ENCODE results near the gene ITIH2.
"Not testable (repeated sequence)": the region's sequence is repeated elsewhere in the genome, so short reads cannot be mapped to it uniquely, and the experiment has no call there.

The ITIH2 gene

DNA sequence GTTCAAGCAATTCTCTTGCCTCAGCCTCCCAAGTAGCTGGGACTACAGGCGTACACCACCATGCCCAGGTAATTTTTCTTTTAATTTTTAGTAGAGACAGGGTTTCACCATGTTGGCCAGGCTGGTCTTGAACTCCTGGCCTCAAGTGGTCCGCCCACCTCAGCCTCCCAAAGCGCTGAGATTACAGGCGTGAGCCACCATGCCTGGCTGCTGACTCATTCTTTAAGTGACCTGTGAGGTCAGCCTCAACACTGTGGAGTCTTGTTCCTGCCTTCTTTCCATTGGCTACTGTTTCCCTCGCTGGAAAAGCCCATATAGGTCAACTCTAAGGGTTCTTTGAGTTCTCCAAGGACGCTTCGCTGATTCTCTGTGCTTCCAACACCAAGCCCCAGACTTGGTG, 45.5 kb downstream of the ITIH2 start:
- not testable (repeated sequence) for DNase-seq

DNA sequence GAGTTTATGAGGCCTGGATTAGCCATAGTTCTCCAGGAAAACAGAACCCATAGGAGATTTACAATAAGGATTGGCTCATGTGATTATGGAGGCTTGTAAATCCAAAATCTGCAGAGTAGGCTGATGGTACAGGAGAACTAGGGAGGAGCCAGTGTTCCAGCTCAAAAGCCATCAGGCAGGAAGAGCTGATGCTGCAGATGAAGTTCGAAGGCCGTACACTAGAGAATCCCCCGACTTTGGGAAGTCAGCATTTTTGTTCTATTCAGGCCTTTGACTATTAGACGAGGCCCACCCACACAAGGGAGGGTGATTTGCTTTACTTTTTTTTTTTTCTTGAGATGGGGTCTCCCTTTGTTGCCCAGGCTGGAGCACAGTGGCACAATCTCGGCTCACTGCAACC, 47.1 kb downstream of the ITIH2 start:
- DNase-seq = no peak

DNA sequence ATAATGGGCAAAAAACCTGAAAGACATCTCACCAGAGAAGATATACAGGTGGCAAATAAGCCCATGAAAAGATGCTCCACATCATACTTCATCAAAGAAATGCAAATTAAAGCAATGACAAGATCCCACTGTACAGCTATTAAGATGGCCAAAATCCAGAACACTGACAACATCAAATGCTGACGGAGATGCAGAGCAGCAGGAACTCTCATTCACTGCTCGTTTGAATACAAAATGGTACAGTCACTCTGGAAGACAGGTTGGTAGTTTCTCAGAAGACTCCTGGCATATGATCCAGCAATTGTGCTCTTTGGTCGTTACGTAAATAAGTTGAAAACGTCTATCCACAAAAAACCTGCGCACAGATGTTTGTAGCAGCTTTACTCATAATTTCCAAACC, 49.1 kb downstream of the ITIH2 start:
- no peak for DNase-seq

DNA sequence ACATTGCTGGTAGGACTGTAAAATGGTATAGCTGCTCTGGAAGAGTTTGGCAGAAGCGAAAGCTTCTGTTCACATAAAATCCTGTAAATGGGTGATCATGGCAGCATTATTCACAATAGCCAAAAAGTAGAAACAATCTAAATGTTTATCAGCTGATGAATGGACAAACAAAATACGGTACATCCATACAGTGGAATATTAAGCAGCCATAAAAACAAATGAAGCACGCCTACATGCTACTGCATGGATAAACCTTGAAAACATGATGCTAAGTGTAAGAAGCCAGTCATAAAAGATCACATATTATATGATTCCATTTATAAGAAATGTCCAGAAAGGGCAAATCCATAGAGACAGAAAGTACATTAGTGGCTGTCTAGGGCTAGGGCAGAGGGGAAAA, 52.0 kb downstream of the ITIH2 start:
- DNase-seq = no peak

DNA sequence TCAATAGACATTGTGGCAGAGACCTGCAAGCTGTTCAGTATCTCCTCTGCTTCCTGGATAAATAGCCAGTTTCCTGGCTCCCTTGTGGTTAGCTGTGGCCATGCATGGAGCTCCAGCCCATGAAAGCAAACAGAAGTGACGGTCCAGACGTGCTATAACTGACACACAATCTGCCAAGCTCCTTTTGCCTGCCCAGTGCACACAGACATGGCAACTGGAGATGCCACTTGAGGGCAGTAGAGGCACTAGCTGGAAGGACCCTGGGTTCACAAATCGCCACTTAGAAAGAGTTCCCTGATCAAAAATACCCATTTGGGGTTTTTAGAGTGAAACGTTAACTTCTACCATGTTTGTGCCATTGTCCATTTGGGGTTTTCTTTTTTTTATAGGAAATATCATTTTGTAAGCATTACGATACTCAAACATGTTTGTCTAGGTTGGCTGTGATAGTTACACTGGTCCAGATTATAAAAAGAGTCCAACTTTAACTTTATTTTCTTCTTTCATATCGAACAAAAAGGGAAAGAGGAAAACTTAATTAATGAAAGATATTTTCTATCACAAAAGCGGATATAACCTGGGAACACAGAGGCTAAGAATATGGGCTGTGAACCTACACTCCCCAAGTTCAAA, 53.4 kb downstream of the ITIH2 start:
- peak; percentile 84 to 92 for DNase-seq

DNA sequence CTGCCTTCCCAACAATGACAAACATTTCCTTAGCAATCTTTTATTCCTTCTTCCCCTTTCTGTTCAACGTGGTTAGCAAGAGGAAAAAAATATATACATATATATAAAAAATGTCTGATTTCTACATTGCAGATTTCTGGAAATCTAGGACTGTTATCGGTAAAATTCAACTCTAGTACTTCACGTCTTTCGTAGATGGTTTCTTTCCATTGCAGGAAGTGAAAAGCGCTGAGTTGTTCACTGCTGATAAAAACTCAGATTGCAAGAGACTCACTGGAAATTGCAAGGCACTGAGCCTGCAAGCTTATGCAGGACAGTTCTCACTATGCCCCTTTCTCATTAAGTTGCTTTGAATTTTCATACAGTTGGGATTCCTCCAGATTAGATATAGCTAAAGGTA, 60.8 kb downstream of the ITIH2 start:
- DNase-seq = peak; percentile 59 to 72

DNA sequence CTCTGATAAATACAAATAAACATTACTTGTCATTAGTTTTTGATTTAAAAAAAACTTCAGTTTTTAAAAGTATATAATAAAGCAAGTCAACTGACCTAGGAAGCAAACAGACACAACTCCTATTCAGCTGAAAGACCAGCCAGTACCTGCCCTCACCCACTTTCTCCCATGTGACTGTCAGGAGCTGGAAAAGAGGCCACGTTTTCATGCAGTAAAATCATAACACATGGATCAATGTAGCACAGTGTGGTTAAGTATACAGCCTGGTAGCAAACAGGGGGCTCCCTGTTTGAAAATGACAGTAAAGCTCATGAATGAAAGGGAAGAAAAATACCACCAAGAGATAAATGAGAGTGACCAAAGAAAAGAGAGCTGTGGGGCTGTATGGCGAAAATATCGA, 63.1 kb downstream of the ITIH2 start:
- no peak for DNase-seq

DNA sequence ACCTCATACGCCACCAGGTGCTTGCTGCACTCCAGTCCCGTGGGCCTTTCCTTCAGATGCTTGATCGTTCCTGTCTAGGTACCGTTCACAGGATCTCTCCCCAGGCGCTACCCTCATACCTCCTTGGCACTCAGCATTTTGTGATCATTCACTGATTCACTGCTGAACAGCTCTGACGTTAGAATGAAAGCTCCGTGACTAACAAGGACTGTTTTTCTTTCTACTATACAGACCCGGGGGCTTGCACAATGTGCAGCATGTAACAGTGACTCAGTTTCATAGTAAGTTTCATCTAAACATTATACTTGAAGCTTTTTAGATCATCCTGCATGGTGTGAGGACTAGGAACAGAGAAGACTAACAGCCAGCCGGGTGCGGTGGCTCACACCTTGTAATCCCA, 64.1 kb downstream of the ITIH2 start:
- no peak for DNase-seq

DNA sequence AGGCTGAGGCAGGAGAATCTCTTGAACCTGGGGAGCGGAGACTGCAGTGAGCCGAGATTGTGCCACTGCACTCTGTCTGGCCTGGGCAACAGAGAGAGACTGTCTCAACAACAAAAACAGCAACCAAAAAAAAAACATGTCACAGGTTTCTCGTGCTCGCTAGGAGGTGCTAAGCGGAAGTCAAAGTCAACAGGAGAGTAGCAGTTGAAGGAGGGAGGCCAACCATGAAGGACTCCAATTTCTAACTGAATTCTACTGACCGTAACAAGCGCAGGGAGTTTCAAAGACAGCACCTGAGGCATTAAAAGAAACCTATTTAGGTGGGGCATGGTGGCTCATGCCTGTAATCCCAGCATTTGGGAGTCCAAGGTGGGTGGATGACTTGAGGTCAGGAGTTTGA, 65.3 kb downstream of the ITIH2 start:
- DNase-seq = no peak

DNA sequence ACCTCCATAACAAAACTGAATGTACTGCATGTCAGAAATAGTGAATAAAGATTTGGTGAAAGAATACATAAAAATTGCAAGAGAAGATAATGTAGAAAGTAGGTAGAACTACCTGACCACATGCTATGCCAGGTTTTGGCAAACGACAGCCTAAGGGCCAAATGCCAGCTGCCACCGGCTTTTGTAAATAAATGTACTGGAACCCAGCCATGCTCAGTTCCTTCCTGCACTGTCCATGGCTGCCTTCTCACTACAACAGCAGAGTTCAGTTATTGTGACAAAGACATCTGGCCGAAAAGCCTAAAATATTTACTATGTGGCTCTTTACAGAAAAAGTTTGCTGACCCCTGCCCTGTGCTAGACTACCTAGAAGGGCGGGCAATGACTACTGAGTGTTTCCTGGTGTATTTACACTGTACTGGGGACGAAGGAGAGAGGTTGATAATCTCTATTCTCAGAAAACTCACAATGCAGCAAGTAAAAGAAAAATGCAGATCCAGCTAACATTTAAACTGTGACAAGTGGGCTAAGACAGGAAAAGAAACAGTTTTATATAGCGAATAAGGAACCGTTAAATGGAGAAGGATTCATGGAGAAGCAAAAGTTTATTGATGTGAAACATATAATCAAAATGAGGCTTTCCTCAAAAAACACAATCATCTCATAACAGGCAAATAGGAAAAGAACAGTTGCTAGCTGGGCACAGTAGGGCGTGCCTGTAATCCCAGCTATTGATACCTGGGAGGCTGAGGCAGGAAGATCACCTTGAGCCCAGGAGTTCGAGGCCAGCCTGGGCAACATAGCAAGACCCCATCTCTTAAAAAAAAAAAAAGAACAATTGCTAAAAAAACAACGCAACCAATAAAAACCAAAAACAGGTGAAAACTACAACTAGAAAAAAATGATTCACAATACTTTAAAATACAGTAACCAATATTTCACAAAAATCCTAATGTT, 71.0 kb downstream of the ITIH2 start:
- DNase-seq = no peak

DNA sequence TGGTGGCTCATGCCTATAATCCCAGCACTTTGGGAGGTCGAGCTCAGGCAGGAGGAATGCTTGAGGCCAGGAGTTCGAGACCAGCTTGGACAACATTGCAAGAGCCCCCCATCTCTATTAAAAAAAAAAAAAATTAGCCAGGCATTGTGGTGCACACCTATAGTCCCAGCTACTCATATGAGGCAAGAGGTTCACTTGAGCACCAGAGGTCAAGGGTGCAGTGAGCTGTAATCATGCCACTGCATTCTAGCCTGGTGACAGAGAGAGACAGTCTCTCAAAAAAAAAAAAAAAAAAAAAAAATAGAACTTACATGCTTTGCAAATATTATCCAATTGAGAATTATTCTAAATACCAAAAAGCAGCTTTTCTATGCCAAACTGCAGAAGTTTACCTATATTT, 73.7 kb downstream of the ITIH2 start:
- DNase-seq = no peak

DNA sequence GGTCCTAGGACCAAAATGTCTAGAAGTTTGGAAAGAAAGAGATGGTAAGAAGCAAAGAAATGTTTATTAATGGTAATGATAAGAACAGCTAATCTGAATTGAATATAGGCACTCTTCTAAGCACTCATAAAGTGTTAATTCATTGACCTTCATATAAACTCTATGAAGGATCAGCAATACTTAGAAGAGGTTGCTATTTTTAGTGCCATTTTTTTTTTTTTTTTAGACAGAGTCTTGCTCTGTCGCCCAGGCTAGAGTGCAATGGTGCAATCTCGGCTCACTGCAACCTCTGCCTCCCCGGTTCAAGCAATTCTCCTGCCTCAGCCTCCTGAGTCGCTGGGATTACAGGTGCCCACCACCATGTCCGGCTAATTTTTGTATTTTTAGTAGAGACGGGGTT, 79.1 kb downstream of the ITIH2 start:
- DNase-seq = not testable (repeated sequence)

DNA sequence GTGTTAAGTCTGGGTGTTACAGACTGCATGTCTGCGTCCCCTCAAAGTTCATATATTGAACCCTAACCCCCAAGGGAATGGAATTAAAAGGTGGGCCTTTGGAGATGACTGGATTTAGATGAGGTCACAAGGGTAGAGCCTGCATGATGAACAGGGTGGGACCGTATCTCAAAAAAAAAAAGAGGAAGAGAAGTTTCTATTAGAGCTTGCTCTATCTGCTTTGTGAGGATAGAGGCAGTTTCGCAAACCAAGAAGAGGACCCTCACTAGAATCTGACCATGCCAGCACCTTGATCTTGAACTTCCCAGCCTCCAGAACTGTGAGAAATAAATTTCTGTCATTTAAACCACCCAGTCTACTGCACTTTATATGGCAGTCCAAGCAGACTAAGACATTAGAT, 83.3 kb downstream of the ITIH2 start:
- DNase-seq = peak; percentile 51 to 56

DNA sequence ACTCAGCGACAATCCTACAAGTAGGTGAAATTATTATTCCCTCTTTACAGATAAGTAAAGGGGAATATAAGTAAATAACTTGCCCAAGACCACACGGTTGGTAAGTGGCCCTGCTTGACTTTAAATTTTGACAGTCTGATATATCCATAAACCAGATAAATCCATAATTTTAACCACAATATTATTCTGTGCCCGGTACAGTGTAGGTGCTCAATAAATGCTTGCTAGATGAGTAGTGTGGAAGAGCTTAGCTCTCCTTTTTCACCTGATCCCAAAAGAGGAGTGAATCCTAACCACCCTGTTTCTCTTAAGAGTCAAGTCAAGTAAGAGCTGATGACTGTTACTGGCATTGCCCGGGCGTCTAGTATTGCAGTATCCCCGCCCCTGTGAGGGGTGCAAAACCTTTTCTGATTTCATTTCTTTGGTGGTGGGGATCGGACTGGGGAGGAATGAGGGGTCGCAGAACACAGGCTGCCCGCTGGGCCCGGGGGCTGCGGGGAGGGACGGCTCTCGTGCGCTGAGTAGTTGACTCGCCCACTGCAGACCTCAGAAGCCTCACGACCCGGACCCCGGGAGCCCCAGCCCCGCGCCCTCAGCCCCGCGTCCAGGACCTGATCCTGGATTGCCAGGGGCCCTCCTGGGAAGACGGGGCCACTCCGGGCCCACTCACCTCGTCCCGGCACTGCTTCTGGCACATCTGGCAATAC, 84.2 kb downstream of the ITIH2 start:
- DNase-seq = no peak

DNA sequence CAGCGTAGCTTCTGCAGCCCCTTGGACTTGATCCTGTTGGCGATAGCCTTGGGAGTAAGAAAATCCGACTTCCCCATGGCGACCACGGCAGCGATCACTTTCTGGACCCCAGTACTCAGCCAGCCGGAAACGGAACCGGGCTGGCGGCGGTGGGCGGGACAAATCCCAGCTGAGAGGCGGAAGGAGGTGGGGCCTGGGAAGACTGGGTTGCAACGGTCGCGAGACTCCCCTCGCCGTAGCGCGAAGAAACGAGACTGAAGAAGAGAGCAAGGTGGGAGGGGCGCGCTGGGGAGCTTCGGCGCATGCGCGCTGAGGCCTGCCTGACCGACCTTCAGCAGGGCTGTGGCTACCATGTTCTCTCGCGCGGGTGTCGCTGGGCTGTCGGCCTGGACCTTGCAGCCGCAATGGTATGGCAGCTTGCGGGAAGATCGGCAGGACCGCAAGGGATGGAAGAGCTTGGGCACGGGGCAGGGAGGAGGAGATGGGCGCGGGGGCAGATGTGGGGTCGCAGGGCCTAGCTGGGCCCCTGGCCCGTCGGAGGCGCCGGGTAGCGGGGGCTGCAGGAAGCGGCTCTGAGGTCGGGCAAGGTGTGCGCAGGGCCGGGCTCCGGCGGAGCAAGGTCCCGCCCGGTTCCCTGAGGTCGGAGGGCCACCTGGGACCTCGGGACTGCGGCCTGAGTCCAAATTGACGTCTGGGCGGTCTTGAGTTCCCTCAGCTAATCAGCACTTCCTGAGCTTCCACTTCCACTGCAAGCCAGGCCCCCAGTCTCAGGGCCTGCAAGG, 84.9 kb downstream of the ITIH2 start, which contains the start of the genes ATP5F1C and KIN:
Gene ATP5F1C (plus strand): TSS at position 321 of the 782 bp plus-strand sequence. CDS start 31 bp downstream, at position 352.
Gene KIN (minus strand): TSS at position 137 of the 782 bp plus-strand sequence. CDS start 60 bp downstream, at position 77.
- DNase-seq = peak; percentile 99

DNA sequence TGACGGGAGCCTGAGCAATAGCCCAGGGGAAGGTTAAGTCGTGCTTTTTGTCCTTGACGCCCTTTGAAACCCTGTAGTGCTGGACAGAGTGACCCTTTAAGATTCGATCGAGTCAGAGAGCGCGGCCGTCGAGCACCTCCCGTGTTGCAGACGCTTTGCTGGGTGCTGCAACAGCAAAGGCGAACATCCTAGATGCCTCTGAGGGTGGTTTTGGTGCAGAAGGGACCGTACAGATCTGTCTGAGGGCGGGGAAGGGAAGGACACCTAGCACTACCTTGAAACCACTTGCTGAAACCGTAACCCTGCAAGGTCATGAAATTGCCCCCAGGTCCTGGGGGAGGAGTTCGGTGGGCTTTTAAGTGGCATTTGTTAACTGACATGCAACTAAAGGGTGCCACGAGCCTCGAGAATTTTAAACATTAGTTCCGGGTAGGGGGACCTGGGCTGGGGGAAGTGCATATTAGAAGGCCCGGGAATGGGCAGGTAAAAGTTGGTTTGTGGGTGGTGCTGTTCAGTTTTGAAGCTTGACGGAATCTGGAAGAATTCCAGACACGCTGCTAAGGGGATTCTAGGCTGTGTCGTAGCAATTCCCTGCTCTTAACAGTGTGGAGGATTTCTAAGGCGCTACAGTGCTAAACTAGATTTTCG, 85.6 kb downstream of the ITIH2 start:
- no peak for DNase-seq

DNA sequence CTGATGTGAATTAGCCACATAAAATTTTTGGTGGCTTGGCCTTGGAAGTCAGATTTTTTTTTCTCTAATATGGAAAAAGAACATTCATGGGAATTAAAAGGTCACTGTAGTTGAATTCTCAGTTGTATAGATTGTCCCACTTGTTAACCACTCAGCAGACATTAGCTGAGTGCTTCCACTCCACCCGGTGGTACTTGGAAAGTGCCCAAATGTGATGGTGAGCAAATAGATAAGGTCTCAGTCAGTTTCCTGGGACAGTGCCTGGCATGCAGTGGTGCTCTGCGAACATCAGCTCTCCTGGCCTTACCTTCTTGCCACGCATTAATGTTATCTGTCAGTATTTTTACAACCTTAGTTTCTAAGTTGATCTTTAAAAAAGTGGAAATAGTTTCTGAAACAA, 86.3 kb downstream of the ITIH2 start:
- peak in 1 of 2 experiments; percentile 29 for DNase-seq

DNA sequence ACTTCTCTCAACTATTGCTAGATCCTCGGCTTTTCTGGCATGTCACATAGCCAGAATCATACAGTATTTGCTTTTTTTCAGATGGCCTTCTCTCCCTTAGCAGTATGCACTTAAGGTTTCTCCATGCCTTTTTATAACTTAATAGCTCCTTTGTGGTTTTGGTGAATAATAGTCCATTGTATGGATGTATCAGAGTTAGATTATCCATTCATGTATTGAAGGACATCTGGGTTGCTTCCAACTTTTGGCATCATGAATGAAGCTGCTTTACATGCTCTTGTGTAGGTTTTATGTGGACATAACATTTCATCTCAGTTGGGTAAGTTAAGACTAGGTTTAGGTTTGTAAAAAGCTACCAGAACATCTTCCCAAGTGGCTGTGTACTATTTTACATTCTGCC, 89.4 kb downstream of the ITIH2 start:
- DNase-seq = no peak

DNA sequence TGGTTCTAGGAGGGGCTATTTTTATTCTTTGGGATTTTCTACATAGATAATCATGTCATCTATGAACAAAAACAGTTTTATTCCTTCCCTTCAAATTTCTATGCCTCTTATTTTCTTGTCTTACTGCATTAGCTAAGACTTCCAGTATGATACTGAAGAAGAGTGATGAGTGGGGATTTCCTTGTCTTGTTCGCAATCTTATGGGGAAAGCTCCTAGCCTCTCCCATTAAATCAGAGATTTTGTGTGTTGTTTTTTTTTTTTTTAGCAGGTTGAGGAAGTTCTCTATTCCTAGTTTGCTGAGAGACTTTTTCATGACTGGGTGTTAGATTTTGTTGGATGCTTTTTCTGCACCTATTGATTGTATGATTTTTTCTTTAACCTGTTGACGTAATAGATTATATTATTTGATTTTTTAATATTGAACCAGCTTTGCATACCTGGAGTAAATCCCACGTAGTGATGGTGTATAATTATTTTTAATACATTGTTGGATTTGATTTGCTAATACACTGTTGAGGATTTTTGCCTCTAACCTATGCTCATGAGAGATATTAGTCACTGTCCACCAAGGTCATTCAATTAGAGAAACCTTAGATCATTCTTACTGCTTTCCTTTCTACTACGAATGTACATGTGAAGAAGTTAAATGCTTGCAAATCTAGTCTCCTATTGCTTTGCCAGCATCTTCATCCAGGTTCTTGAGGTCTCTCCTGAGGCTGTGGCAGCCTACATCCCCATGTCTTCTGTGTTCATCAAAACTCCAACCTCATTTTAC, 91.3 kb downstream of the ITIH2 start:
- DNase-seq = no peak

DNA sequence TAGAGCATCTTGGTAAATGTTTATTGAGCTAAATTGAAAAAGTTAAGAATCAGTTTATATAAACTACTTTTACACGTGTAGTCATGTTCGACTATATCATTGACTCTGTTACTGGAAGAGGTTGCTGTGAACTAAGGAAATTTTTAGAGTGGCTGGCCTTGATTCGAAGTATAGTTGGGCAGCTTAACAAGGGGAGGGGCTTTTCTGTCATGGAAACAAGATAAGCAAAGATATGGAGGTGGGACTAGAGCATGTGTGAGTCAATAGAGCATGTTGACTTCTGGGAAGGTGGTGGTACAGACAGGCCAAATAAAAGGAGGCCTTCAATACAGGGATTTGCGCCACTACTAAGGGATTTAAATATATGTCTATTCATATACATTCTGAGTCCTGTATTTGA, 92.5 kb downstream of the ITIH2 start:
- no peak for DNase-seq

DNA sequence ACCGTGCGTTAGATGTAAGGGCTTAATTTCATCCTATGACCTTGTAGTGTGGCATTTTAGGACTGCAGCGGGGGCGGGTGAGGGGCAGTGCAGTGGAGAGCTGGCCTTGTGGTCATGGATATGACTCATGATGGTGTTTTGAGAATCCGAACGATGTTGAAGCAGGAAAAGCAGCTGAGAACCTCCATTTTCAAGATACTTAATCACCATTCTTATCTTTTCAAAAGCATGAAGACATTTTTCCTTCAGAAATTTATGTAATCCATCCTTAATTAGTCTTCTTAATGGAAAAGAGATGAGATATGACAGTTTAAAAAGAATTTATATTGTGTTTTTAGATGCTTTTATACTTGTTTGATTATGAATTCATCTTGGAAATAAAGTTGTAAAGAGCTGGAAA, 94.5 kb downstream of the ITIH2 start:
- peak; percentile 32 to 33 for DNase-seq
